Tongue (tissue), 2 donors: Measurements from ENCODE around the gene ATP5MG. TPM values are rescaled to one million over a fixed set of nuclear protein-coding genes. Genes with fewer than 3 reads are reported as not detected.

ENCODE experiments used
- DNase-seq: peaks from one replicate; pipeline ENCODE4 v3.0.0-alpha.2; 2015
- total RNA-seq: library from RNA; depleted of rRNA; stranded (reverse); fragments of >200 nt; gene quantifications from one replicate; pipeline ENCODE4 v1.2.3, GENCODE V29; 2014

The ATP5MG gene
- total RNA-seq, 1 donor from 2014 or later = 77.5 TPM

GRCh38 chr11:118442908-118443589, 41.6 kb downstream of the ATP5MG start:
- DNase-seq = no peak

- no peak for DNase-seq
Measured at GRCh38 chr11:118443590-118444218, 42.3 kb downstream of the ATP5MG start.

GRCh38 chr11:118447423-118447822, 46.0 kb downstream of the ATP5MG start:
- DNase-seq = no peak

- no peak for DNase-seq
Measured at GRCh38 chr11:118448294-118448693, 46.9 kb downstream of the ATP5MG start.

- DNase-seq = no peak
Measured at GRCh38 chr11:118449316-118449918, 48.0 kb downstream of the ATP5MG start.

- DNase-seq = no peak
Measured at GRCh38 chr11:118450451-118450850, 49.0 kb downstream of the ATP5MG start.

Other genes with a start within 250 kb of the ATP5MG start
- 4.1 TPM for gene SCN4B, start 248.8 kb upstream of the ATP5MG start, total RNA-seq
- 12.0 TPM for gene SCN2B, start 225.0 kb upstream of the ATP5MG start, total RNA-seq
- 9.7 TPM for gene JAML, start 176.6 kb upstream of the ATP5MG start, total RNA-seq
- 3.0 TPM for gene MPZL3, start 149.2 kb upstream of the ATP5MG start, total RNA-seq
- 27.2 TPM for gene MPZL2, start 137.3 kb upstream of the ATP5MG start, total RNA-seq
- not detected for gene CD3E, start 96.9 kb upstream of the ATP5MG start, total RNA-seq
- gene CD3D, start 58.9 kb upstream of the ATP5MG start, total RNA-seq = not detected
- gene CD3G, start 57.3 kb upstream of the ATP5MG start, total RNA-seq = 1.1 TPM
- gene UBE4A, start 42.0 kb upstream of the ATP5MG start, total RNA-seq = 34.8 TPM
- gene KMT2A, start 34.9 kb downstream of the ATP5MG start, total RNA-seq = 64.5 TPM
- 2.4 TPM for gene TTC36, start 125.9 kb downstream of the ATP5MG start, total RNA-seq
- gene TMEM25, start 129.6 kb downstream of the ATP5MG start, total RNA-seq = 24.9 TPM
- 23.2 TPM for gene IFT46, start 164.3 kb downstream of the ATP5MG start, total RNA-seq
- gene ARCN1, start 170.8 kb downstream of the ATP5MG start, total RNA-seq = 128 TPM
- gene PHLDB1, start 206.0 kb downstream of the ATP5MG start, total RNA-seq = 103 TPM